NCI-H2196 (cell line): Measurements from ENCODE around the gene MTMR8.
"Not testable (repeated sequence)": the region's sequence is repeated elsewhere in the genome, so short reads cannot be mapped to it uniquely, and the experiment has no call there.

Experiments used
- DNase-seq: peaks from one replicate; lab custom pipeline; 2025; ENCODE audit not compliant: unreplicated experiment; lab: John Stamatoyannopoulos, UW

The MTMR8 gene

DNA sequence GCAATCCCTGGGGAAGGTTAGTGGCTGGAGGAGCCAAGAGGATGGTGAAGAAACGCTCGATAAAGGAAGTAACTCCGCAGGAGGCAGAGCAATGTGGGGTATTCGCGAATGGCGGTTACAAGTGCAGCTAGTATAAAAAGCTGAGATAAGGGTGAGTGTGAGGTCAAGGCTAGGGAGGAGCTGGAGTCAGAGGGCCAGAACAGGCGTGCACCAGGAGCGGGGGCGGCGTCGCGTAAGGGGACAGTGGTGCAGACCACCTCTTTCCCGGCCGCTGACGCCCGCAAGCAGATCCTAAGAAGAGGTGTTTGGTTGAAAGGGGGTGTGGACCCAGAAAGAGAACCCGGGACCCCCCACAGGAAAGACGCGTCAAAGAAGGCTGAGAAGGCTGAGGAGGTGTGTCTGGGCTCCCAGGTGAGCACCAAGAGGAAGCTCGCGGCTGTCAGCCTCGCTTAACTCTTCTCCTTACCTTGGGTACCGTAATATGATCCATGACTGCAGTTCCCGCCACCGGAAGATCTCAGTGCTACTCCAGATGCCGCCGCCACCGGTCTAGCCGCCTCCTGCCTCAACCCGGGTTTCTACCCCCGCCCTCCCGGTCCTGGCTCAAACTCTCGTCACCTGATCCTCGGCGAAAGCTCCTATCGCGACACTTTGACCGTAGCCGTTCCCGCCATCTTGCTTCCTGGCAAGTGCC is at the start of gene MTMR8:
Gene MTMR8 (minus strand): TSS at position 579 of the 694 bp plus-strand sequence. CDS start 89 bp downstream, at position 490.
- DNase-seq: peak; percentile 65

DNA sequence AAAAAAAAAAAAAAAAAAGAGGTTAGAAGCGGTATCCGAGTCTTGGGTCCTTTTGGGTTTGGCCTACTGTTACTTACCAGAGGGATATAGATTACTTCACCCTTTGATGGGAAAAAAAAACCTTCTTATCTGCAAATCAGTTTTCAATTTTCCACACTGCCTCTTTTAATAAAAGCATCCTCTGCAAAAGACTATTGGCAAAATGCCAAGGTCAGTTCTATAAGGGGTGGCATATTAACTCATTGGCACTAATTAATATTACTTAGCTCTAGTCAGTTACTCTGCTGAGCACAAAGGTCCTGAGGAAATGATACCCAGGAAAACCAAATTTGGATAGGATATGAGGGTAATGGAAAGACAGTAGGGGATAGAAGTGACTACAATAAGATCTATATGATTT is 44.3 kb upstream of the MTMR8 start:
- DNase-seq: no peak

DNA sequence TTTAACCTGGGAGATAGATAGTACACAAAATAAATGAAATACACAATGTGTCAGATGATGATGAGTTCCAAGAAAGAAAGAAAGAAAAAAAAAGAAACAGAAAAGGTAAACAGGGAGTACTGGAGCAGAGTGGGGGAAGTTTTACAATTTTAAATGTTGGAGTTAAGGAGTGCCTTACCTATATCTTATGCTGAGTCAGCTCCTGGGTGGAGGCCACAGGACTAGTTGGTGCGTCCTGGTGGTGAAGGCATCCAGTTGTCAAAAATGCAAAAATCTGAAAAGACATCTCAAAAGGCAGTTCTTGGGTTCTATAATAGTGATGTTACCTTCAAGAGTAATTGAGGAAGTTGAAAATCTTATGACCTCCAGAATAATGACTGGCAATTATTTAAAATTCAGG is 42.4 kb upstream of the MTMR8 start:
- DNase-seq: no peak

DNA sequence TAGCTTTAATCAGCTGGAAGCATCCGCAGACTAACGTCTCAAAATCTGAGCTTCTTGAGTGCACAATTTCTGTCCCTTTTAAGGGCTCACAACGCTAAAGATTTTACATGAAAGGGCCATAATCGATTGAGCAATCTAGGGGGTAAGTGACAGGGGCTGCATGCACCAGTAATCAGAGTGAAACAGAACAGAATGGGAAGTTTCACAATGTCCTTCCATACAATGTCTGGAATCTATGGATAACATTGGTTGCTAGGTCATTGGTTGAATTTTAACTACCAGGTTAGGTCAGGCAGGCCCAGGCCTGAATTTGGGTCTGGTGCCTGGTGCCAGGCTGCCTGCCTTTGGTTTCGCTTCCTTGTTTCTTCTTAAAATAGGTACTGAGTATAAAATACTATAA is 42.0 kb upstream of the MTMR8 start:
- DNase-seq: no peak

DNA sequence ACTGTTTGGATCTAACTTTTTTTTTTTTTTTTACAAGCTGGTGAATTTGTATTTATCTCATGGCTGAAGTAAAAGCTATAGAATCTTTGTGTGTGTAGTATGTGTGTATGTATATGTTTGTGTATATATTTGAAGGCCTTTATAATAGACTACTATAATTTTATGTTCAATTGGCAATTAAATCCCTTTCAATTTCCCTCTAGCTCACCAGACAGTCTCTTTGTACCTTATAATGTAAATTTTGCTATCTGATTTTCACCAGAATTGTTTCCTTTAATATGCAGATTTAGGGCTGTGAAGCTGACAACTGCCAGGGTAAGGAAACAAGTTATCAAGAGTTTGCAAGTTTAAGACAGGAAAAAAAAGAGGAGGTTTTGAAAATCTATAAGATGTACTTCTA is 33.1 kb upstream of the MTMR8 start:
- DNase-seq: no peak

DNA sequence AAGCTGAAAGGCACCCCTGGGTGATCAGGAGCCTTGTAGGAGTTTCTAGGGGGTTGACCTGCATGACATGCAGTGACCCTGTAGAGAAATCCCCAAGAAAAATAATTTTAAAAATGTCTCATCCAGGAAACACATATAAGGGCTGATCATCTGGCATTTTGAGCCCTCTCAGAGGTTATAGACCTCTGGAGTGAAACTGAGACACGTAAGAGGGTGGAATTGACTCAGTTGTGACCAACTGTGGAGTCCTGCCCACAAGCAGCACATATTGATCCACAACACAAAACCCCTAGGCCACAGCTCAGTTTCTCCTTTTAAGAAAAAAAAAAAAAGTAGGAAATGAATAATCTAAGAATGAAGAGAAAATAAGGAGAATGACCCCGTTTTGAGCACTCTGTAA is 32.5 kb upstream of the MTMR8 start:
- DNase-seq: no peak

DNA sequence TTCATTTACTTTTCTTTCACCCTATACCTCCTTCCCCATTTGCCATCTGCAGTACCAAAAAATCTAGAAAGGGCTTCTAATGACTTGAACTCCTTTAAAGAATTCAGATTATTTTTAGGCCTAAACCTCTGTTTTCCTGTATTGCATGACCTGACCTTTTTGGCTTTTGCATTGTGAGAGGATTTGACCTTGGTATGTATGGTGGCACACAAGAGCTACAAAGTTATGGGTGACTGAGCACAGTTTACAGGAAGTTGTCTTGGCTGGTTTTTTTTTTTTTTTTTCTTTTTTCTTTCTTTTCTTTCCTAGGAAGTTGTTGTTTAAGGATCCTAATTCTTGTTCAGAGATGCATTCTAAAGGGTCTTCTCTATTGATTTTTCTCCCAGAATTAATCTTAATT is 32.0 kb upstream of the MTMR8 start:
- DNase-seq: no peak

DNA sequence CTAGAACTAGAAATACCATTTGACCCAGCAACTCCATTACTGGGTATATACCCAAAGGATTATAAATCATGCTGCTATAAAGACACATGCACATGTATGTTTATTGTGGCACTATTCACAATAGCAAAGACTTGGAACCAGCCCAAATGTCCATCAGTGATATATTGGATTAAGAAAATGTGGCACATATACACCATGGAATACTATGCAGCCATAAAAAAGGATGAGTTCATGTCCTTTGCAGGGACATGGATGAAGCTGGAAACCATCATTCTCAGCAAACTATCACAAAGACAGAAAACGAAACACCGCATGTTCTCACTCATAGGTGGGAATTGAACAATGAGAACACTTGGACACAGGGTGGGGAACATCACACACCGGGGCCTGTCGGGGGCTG is 14.5 kb upstream of the MTMR8 start:
- not testable (repeated sequence) for DNase-seq

DNA sequence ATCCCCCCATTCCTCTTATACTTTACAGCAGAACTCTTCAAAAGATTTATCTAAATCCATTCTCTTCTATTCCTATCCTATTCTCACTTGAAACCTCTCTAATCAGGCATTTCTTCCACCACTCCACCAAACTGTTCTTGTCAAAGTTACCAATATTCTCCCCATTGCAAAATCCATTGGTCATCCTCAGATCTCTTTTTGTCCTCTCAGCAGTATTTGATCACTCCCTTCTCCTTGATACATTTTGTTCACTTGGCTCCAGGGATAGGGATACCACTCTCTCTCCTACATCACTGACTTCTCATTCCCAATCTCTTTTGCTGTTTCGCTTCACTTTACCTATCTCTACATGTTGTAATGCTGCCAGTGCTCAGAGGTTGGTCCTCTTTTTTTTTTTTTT is 2.8 kb upstream of the MTMR8 start:
- no peak for DNase-seq

DNA sequence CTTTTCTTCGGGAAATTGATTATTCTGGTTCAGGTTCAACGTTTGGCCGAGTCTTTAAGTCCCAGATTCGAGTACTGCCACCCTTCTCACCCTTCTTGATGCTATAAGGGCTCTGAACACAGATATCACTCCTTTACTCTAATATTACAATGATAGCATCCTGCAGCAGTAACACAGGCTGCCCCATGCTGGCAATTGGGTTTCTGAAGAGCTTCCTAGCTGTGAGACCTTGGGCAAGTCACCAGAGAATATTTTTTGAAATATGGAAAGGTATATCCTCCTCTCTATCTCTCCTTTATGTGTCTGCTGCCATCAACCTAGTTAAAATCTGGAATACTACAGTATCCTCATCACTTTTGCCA is 297 bp upstream of the MTMR8 start:
- DNase-seq: no peak

DNA sequence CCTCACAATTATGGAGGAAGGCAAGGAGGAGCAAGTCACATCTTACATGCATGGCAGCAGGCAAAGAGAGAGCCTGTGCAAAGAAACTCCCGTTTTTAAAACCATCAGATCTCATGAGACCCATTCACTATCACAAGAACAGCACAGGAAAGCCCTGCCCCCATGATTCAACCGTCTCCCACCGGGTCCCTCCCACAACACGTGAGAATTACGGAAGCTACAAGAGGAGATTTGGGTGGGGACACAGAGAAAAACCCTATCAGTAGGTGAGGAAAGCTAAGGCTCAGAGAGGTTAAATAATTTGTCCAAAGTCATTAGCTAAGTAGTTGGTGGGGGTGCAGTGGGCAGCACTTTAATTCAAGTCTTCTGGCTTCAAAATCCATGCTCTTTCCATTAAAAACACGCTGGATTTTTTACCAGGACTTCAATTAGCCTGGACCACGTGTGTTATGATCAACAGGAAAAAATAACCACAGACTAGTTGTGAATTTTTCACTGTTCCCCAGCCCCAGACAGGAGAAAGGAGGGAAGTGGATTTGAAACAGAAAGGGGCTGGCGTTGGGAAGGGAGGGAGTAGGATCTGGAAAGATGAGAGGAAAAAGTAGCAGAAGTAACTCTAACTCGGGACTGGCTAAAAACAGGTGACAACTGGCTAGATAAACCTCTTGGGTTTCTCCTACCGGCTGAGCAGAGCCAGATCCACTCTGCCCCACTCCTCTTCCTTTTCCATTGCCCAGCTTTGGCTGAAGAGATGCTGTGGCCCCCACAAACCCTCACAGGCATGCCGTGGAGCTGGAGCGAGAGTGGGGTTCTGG is 986 bp downstream of the MTMR8 start:
- no peak for DNase-seq

DNA sequence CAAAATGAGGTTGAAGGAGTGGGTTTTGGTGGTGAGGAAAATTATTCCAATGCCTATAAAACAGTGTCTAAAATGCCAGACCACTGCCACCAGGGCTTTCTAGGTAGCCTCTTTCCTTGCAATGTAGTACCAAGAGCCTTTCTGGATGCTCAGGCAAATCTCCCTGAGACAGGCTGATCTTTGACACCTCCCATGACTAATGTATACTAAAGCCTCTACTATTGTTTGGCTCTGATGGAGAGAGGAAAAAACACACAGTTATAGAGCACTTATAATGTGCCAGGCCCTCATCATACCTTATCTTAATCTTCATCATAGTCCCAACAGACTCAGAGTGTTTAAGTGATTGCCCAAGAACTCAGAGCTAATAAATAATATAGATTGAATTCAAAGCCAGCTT is 5.8 kb downstream of the MTMR8 start:
- DNase-seq: no peak

DNA sequence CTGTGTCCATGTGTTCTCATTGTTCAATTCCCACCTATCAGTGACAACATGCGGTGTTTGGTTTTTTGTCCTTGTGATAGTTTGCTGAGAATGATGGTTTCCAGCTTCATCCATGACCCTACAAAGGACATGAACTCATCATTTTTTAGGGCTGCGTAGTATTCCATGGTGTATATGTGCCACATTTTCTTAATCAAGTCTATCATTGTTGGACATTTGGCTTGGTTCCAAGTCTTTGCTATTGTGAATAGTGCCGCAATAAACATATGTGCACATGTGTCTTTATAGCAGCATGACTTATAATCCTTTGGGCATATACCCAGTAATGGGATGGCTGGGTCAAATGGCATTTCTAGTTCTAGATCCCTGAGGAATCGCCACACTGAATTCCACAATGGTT is 14.5 kb downstream of the MTMR8 start:
- DNase-seq: not testable (repeated sequence)

DNA sequence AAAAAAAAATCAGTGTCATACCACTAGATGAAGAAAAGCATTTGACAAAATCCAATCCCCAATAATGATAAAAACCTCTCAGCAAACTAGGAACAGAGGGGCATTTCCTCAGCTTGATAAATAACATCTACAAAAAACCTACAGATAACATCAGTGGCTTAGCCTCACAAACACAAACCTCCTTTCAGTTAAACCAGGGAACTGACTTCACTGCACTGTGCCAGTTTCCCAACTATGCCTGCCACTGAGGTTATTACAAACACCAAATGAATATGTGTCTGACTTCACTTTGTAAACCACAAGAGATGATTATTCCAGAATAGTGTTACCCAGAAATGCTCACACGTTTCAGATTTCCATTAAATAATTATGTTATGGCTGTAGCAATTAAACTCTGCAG is 15.3 kb downstream of the MTMR8 start:
- DNase-seq: no peak

DNA sequence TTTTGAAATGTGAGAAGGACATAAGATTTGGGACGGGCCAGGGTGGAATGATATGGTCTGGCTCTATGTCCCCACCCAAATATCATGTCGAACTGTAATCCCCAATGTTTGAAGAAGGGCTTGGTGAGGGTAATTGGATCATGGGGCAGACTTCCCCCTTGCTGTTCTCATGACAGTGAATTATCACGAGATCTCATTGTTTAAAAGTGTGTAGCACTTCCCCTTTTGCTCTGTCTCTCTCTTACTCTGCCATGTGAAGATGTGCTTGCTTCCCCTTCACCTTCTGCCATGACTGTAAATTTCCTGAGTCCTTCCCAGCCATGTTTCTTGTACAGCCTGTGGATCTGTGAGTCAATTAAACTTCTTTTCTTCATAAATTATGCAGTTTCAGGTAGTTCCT is 17.5 kb downstream of the MTMR8 start:
- no peak for DNase-seq

DNA sequence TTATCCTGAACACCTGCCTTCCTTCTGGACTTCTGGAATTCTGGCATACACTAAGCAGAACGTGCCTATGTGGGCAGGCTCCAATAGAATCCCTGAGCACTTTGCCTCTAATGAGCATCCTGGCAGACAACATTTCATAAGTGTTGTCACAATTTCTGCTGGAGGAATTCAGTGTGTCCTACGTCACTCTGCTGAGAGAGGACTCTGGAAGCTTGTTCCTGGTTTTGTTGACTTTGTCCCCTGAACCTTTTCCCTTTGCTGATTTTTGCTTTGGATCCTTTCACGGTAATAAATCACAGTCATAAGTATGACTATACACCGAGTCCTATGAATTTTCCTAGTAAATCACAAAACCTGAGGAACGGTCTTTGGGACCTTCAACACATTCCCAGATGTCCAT is 43.2 kb downstream of the MTMR8 start:
- no peak for DNase-seq

DNA sequence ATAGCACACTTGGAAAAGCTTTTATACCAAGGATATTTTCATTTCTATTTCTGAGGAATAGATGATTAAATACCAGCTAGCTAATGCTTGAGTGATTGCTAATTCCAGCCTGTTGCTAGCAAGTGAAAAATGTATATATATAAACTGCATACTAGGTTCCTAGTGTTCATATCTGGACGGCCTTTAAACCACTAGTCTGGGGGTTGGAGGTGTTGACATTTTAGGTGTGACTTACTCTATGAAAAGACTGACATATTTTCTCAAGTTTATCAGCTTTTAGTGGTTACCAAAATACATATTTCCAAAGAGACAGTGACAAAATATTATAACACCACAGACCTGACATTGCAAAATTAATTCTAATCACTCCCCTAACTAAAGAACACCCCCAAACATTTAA is 44.7 kb downstream of the MTMR8 start:
- no peak for DNase-seq

DNA sequence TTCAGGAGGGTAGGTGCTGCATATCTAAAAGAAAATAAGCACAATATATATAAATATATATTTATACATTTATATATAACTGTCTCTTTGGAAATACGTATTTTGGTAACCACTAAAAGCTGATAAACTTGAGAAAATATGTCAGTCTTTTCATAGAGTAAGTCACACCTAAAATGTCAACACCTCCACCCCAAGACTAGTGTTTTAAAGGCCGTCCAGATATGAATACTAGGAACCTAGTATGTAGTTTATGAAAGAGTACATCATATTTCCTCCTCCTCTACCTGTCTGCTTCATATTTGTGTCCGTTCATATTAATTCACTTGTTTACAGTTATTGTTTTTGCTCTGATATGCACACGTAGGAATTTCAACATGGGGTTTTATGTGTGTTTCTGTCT is 45.2 kb downstream of the MTMR8 start:
- DNase-seq: no peak

DNA sequence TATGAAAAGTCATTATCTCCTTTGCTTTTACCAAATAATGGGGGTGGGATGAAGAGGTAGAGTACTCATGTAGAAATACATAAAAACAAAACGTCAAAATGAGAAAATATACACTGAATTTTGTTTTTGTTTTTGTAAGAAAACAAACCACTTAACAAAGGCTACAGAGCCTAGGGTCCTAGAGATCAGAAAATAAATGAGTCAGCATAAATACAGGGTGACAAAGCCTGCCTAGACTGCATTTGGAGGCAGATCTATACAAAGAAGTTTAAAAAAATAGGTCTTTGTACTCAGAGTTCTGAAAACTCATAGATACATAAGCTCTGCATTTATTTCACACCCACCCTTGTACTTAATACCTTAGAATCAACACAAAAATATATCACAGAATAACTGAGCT is 52.4 kb downstream of the MTMR8 start:
- no peak for DNase-seq

DNA sequence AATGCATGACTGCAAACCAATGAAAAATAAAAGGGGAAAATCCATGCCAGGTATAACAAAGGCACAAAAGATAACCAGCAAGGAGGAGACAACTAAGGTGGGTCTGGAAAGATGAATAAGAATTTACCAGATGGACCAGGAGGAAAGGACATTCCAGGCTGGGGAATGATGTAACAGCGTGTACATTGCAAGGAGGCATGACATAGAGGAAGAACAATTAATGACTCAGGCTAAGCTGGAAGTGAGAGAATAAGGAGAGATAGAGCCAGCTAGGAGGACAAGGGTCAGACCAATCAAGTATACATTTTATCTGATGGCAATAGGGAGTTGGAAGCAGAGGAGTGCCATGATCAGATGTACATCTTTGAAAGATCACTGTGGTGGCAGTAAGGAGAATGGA is 57.0 kb downstream of the MTMR8 start:
- DNase-seq: no peak

DNA sequence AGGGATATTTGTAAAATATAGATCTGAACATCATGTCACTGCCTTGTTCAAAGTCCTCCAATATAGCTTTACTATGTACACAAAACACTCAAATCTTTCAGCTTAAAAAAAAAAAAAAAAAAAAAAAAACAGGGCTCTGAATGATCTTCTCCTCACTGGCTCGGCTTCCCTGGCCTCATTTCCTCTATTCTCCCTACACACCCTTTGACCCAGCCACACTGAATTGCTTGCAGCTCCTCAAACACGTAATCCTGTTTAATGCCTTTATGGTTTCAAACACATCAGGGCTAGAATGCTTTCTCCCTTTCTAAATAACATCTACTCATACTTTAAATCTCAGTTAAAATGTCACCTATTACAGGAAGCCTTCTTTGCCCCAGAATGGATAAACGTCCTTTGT is 60.8 kb downstream of the MTMR8 start:
- DNase-seq: no peak

DNA sequence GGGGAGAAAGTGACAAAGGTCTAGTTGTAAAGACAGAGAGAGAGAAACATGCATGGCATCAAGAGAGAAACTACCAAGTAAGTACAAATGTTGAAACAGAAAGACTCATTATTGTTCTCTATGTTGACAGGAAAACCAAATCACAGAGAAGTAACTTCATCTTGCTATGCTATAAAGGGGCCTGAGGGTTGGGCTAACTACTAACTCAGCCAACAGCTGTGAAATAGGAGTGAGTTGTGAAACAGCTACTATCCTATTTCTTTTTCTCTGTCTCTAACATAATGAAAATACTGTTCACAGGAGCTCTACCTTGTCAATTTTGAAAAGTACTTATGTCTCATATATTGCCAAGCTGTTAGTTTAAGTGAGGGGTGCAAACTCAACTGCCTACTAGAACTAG is 65.0 kb downstream of the MTMR8 start:
- DNase-seq: no peak

DNA sequence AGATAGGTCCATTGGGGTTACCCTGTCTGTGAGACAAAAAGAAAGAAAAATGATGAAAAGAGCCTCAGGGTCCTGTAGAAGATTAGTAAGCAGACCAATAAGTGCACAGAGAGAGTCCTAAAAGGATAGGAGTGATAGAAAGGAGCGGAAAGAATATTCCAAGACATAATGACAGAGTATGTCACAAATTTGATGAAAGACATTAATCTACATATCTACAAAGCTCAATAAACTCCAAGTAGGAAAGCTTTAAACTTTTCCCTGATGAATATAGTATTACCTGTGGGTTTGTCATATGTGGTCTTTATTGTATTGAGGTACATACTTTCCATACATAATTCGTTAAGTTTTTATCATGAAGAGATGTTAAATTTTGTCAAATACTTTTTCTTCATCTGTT is 73.7 kb downstream of the MTMR8 start:
- no peak for DNase-seq
